CD14-positive monocyte (primary cell): ENCODE measurements around the gene MAB21L3. TPM values are rescaled to one million over a fixed set of nuclear protein-coding genes. Genes with fewer than 3 reads are reported as not detected.

ENCODE experiments used
- DNase-seq, 3 donors: peaks; one replicate each; pipeline ENCODE4 v3.0.0-alpha.2; 2011 to 2022
- H2AFZ ChIP-seq: 2 replicates; pipeline ENCODE4 v1.6.0; 2012; ENCODE audit warnings: mild to moderate bottlenecking, low read depth, low read length, inconsistent platforms; ENCODE audit not compliant: insufficient read depth, poor library complexity, severe bottlenecking
- H3K27ac ChIP-seq, 2 donors: 1 replicate in 1 of 2; 2 replicates in 1 of 2; pipeline ENCODE4 v1.5.1; 2012 to 2013; ENCODE audit warnings: low read length in 2 of 2, control low read depth in 1 of 2, inconsistent platforms in 1 of 2, low read depth in 1 of 2, mild to moderate bottlenecking in 1 of 2
- H3K27me3 ChIP-seq, 2 donors: one replicate each; pipeline versions ENCODE4 v1.6.0 to v1.6.1; 2011 to 2013; ENCODE audit warnings: low read length in 2 of 2; ENCODE audit not compliant: control insufficient read depth in 2 of 2, insufficient read depth in 2 of 2
- H3K36me3 ChIP-seq, 2 donors: replicated peaks in 1 of 2; 1 replicate in 1 of 2; 2 replicates in 1 of 2; pipeline versions ENCODE4 v1.5.1 to v1.6.1; 2012 to 2013; ENCODE audit warnings: low read length in 2 of 2, control low read depth in 1 of 2, inconsistent platforms in 1 of 2, mild to moderate bottlenecking in 1 of 2; ENCODE audit not compliant: insufficient read depth in 2 of 2, control insufficient read depth in 1 of 2
- H3K4me1 ChIP-seq, 2 donors: 1 replicate in 1 of 2; 2 replicates in 1 of 2; pipeline versions ENCODE4 v1.5.1 to v1.6.1; 2012 to 2013; ENCODE audit warnings: low read length in 2 of 2, control low read depth in 1 of 2, inconsistent platforms in 1 of 2, mild to moderate bottlenecking in 1 of 2, moderate library complexity in 1 of 2; ENCODE audit not compliant: insufficient read depth in 2 of 2, control insufficient read depth in 1 of 2
- H3K4me2 ChIP-seq: replicated peaks from 2 replicates; pipeline ENCODE3; 2012; ENCODE audit warnings: low read length, moderate library complexity, mild to moderate bottlenecking; ENCODE audit not compliant: poor library complexity, severe bottlenecking; ENCODE audit errors: extremely low read depth
- H3K4me3 ChIP-seq, 3 experiments: fragments of 200-600 bp in 1 of 3; sonication (generic) in 1 of 3; replicated peaks in 1 of 3; 1 replicate in 2 of 3; 2 replicates in 1 of 3; pipeline ENCODE4 v1.5.1; 2011 to 2013; ENCODE audit warnings: low read length in 3 of 3, mild to moderate bottlenecking in 3 of 3, control low read depth in 2 of 3, low read depth in 2 of 3, inconsistent platforms in 1 of 3, moderate library complexity in 1 of 3
- H3K79me2 ChIP-seq: 2 replicates; pipeline ENCODE4 v1.6.0; 2012; ENCODE audit warnings: mild to moderate bottlenecking, control low read depth, inconsistent platforms, low read length, moderate library complexity; ENCODE audit not compliant: insufficient read depth
- H3K9ac ChIP-seq: 2 replicates; pipeline ENCODE4 v1.6.0; 2017; ENCODE audit warnings: low read length, mild to moderate bottlenecking; ENCODE audit not compliant: insufficient read depth, poor library complexity, severe bottlenecking
- H3K9me3 ChIP-seq, 2 donors: replicated peaks in 1 of 2; 1 replicate in 1 of 2; 2 replicates in 1 of 2; pipeline versions ENCODE4 v1.5.1 to v1.6.1; 2012 to 2013; ENCODE audit warnings: low read length in 2 of 2, control low read depth in 1 of 2; ENCODE audit not compliant: control insufficient read depth in 1 of 2, insufficient read depth in 1 of 2
- H4K20me1 ChIP-seq: 2 replicates; pipeline ENCODE4 v1.6.0; 2012; ENCODE audit warnings: mild to moderate bottlenecking, low read length, control low read depth, moderate library complexity; ENCODE audit not compliant: insufficient read depth
- H3K27ac Mint-ChIP-seq, 7 donors: one replicate each; pipeline ENCODE4 v1.8.0; 2020; ENCODE audit warnings: mild to moderate bottlenecking in 7 of 7, mixed read lengths in 7 of 7, moderate library complexity in 6 of 7, inconsistent platforms in 2 of 7
- H3K27me3 Mint-ChIP-seq, 3 donors: one replicate each; pipeline ENCODE4 v1.8.0; 2021 to 2022; ENCODE audit warnings: low read depth in 3 of 3, mild to moderate bottlenecking in 3 of 3, mixed read lengths in 3 of 3, moderate library complexity in 3 of 3, inconsistent platforms in 1 of 3
- H3K36me3 Mint-ChIP-seq, 2 donors: one replicate each; pipeline ENCODE4 v1.8.0; 2020; ENCODE audit warnings: mixed read lengths in 2 of 2, inconsistent platforms in 1 of 2, mild to moderate bottlenecking in 1 of 2
- H3K4me1 Mint-ChIP-seq: one replicate; pipeline ENCODE4 v1.8.0; 2020; ENCODE audit warnings: mild to moderate bottlenecking, mixed read lengths
- H3K4me3 Mint-ChIP-seq, 2 donors: one replicate each; pipeline ENCODE4 v1.8.0; 2020; ENCODE audit warnings: mild to moderate bottlenecking in 2 of 2, mixed read lengths in 2 of 2, moderate library complexity in 1 of 2
- H3K9me3 Mint-ChIP-seq, 7 donors: one replicate each; pipeline ENCODE4 v1.8.0; 2020 to 2022; ENCODE audit warnings: mixed read lengths in 7 of 7, mild to moderate bottlenecking in 6 of 7, moderate library complexity in 6 of 7, inconsistent platforms in 2 of 7
- WGBS: methylation state at CpG from one replicate; pipeline ENCODE4 v1.1.5; 2013; ENCODE audit warnings: missing lambda C conversion rate; ENCODE audit not compliant: insufficient coverage; 5-methylcytosine and 5-hydroxymethylcytosine counted together
- intact Hi-C, 2 donors: fragments of 100-400 bp; cut with micrococcal nuclease; formaldehyde crosslinking; loops; one replicate each; pipeline versions ENCODE4 v1.15.0 to v1.15.1; 2023
- polyA plus RNA-seq, 3 donors: library from polyadenylated mRNA; depleted of rRNA in 1 of 3; unstranded in 2 of 3; stranded (reverse) in 1 of 3; fragments of 300-500 nt in 2 of 3; fragments of >200 nt in 1 of 3; fragmentation: Illumina TruSeq in 2 of 3; gene quantifications; 1 replicate in 2 of 3; 2 replicates in 1 of 3; pipeline ENCODE4 v1.2.3, GENCODE V29; 2012 to 2021
- TF ChIP-seq, protein P1 (sequence below): fragments of 200-600 bp; IDR thresholded peaks from one replicate; pipeline ENCODE4 v1.8.0; 2022; ENCODE audit warnings: antibody characterized with exemption, mild to moderate bottlenecking

Gene MAB21L3
- polyA plus RNA-seq, 3 donors: 0.44 TPM; not detected in 2

DNA sequence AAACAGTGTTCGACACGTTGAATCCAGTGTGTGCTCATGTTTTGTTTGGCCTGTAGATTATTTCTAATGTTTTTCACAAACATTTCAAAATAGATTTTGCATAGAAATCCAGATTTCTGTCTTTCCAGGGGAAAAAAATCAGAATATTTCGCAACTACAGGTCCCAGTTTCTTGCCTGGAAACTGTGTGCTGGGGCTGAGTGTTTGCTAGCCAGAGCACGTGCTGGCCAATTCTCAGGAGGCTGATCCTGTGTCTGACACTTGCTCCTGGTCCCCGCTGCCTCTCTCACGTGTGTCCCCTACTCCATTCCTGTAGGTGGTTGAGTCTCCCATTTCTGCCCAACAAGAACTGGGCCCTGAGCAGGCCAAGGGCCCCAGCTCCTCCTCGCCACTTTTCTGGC, 2.4 kb downstream of the MAB21L3 start:
- no peaks in the 10 kb centered on the region for H3K36me3 Mint-ChIP-seq
- WGBS: 98% methylated on average over 4 of the region's 7 CpGs
- no peaks in the 10 kb centered on the region for H3K9me3 Mint-ChIP-seq

DNA sequence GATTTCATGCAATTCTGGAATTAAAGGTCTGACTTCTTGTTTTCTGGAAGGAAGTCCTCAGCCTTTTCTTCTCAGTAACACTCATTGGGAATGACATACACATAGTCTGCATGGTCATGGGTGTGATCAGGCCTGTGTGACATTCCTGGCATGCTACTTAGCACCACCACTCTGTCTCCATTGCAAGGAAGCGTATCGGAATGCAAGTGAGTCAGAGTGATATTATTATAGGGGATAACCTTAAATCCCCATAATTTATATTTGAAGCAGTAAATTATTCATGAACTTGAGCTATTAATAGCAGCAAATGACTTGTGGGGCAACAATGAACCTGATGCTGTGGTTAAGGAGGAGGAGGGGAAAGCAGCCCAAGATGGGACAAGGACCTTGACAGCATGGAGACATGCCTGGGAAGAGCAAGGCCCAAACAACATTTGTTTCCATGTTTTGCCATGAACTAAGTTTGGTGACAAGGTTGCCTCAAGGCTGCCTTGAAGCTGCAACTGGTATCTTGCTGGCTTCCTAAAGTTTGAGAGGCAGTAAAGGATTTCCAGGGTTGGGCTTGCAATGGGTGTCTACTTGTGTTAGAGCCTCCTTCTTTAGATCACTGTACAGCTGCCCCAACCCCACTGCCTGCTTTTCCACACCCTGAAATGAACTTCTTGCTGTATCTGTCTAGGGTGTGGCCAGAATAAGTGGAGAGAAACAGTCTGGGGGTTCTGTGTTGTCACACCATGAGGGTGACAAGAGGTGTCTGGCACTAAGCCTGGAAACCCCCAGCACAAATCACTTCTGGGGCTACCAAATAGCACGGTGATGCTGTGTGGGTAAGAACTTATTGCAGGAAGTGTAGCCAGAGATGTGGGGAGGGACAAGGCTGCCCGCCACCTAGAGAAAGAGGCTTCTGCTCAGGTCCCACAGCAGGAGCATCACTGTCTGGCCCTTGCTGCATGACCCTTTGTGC, 4.6 kb downstream of the MAB21L3 start:
- no peak overlapping the region for H3K27ac Mint-ChIP-seq
- Histone ChIP-seq H3K4me3 (no peak overlapping the region), H3K79me2 (no peaks in the 10 kb centered on the region), H3K27me3 (no peaks in the 10 kb centered on the region), H3K27ac (no peak overlapping the region), H4K20me1 (no peaks in the 10 kb centered on the region), H3K36me3 (no peaks in the 10 kb centered on the region), H3K4me2 (no peak overlapping the region), H3K4me1 (peaks cover 0 to 4% of the 10 kb centered on the region in 2 donors), H3K9ac (no peak overlapping the region), H2AFZ (no peak overlapping the region), H3K9me3 (no peaks in the 10 kb centered on the region)
- H3K27me3 Mint-ChIP-seq: no peaks in the 10 kb centered on the region
- H3K9me3 Mint-ChIP-seq: no peaks in the 10 kb centered on the region
- H3K36me3 Mint-ChIP-seq: no peaks in the 10 kb centered on the region
- H3K4me3 Mint-ChIP-seq: no peak overlapping the region
- WGBS: 92% methylated on average over 2 of the region's 4 CpGs
- DNase-seq: no peak
- TF ChIP-seq, protein P1, sequence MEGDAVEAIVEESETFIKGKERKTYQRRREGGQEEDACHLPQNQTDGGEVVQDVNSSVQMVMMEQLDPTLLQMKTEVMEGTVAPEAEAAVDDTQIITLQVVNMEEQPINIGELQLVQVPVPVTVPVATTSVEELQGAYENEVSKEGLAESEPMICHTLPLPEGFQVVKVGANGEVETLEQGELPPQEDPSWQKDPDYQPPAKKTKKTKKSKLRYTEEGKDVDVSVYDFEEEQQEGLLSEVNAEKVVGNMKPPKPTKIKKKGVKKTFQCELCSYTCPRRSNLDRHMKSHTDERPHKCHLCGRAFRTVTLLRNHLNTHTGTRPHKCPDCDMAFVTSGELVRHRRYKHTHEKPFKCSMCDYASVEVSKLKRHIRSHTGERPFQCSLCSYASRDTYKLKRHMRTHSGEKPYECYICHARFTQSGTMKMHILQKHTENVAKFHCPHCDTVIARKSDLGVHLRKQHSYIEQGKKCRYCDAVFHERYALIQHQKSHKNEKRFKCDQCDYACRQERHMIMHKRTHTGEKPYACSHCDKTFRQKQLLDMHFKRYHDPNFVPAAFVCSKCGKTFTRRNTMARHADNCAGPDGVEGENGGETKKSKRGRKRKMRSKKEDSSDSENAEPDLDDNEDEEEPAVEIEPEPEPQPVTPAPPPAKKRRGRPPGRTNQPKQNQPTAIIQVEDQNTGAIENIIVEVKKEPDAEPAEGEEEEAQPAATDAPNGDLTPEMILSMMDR: no peak
- intact Hi-C loops: no loop called here
- H3K4me1 Mint-ChIP-seq: peaks cover 5% of the 10 kb centered on the region

More for the DNA sequence above, 2.4 kb downstream of the MAB21L3 start:
- H2AFZ ChIP-seq: no peak overlapping the region
- H3K9ac ChIP-seq: no peak overlapping the region
- no peaks in the 10 kb centered on the region for H4K20me1 ChIP-seq
- no peak overlapping the region for H3K4me2 ChIP-seq
- TF ChIP-seq, protein P1: no peak
- H3K27ac ChIP-seq: no peak overlapping the region
- Mint-ChIP-seq H3K27ac (peak overlapping the region in 1 of 7 donors; percentile 78), H3K27me3 (peaks cover 0 to 1% (median 0%) of the 10 kb centered on the region in 3 donors), H3K4me3 (no peak overlapping the region), H3K4me1 (peaks cover 9% of the 10 kb centered on the region)
- no peaks in the 10 kb centered on the region for H3K79me2 ChIP-seq
- H3K27me3 ChIP-seq: no peaks in the 10 kb centered on the region
- no peak for DNase-seq
- intact Hi-C loops: no loop called here
- H3K9me3 ChIP-seq: no peaks in the 10 kb centered on the region
- H3K4me1 ChIP-seq: peaks cover 0 to 10% of the 10 kb centered on the region in 2 donors
- H3K36me3 ChIP-seq: no peaks in the 10 kb centered on the region
- H3K4me3 ChIP-seq: no peak overlapping the region
